GM21447 (cell line): Measurements from ENCODE around the gene RWDD4.

Experiments used
- ATAC-seq: cut with Tn5 transposase; IDR thresholded peaks from one replicate; pipeline ENCODE4 v1.9.1; 2021; ENCODE audit not compliant: unreplicated experiment

RWDD4 gene

DNA sequence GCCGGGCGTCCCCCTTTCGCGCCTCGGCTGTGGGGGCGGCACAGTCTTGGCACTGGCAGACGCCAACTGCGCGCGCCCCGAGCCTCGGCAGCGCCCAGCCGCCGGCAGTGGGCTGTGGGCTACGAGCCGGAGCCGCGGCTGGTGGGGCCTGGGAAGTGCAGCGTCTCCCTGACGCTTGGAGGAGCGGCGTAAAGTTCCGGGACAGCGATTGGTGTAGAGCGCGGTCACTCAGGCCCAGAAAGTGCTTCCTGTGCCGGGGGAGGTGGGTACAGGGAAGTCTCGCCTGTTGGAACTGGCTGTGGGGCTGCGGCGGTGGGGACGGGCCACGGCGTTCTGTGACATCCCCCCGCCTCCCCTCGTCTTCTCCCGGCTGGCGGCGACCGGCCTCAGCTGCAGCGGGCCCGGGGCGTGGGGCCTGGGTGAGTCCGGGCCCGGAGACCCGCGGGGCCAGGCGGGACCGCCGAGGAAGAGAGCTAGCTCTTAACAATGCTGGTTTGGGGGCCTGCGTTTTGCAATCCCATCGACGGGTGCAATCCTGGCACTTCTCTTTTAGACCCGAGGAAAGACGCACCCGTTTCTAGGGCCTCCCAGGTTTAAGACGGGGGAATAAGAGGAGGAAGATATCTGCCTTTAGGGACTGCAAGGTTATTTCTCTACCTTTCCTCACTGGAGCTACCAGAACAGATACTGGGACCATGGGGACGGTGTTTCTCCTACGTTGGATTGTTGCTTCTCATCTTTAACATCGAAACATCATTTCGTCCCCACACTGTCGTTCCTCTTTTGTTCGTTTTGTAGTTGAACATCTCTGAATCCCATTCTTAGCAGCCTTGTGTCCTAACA, at the start of gene RWDD4, which contains the start of gene TRAPPC11:
RWDD4 (minus strand) TSS at position 157 of the 843 bp plus-strand sequence. CDS start 233 bp downstream, outside the sequence.
TRAPPC11 (plus strand) TSS at position 265 of the 843 bp plus-strand sequence. CDS start 4,575 bp downstream, outside the sequence.
- ATAC-seq = peak; percentile 98

- ATAC-seq = no peak
These were observed 43.5 kb upstream of the RWDD4 start for GRCh38 chr4:183702492-183702891.

GRCh38 chr4:183700407-183700806, 41.4 kb upstream of the RWDD4 start:
- ATAC-seq = no peak

GRCh38 chr4:183698909-183699308, 39.9 kb upstream of the RWDD4 start:
- ATAC-seq = no peak

- no peak for ATAC-seq
These were observed 32.9 kb upstream of the RWDD4 start for GRCh38 chr4:183691897-183692296.

DNA sequence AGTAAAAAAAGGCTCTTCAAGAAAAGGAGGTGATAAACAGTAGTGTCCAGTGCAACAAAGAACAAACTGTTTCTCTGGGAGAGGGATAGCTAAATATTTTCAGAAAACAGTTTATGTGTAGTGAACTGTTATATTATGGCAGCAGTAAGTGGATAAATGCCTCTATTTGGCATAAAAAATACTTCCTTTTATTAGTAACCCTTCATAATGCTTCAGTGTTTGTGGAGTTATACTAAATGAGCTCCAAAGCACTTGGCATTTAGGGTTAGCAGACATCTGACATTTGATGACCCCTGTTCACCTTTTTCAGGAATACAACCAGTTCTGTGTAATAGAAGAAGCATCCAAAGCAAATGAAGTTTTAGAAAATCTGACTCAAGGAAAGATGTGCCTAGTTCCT, 32.0 kb upstream of the RWDD4 start:
- no peak for ATAC-seq

GRCh38 chr4:183688216-183688615, 29.2 kb upstream of the RWDD4 start:
- no peak for ATAC-seq

DNA sequence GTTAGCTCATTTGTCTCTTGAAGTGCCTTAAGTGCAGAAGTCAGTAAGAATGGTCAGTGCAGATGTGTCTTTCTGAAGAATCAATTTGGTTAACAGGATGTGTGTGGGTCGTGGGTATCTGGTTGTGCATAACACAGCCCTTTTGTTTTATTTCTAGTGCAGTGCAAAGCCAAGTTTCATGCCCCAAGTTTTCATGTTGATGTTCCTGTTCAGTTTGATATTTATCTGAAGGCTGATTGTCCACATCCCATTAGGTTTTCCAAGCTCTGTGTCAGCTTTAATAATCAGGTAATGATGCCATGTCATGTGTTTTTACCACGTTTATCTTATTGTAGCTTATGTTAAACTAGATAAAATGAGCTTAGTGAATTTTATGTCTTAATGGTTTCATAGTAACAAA, 27.5 kb upstream of the RWDD4 start:
- ATAC-seq = no peak

DNA sequence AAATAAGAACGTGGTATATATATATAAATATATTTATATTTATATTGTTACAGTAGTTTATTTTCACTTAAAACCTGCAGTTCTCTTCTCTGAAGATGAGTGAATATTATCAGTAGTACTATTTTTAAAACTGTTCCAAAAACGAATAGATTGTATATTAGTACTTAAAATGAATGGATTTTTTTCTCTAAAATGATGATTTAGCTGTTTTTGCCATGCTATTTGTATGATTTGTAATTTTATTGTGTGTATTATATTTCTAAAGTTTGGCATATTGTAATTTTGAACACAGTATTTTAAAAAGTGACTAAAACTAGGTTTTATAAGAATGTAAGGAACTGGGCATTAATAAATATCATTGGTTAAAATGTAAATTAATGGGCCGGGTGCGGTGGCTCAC, 22.1 kb upstream of the RWDD4 start:
- ATAC-seq = no peak

DNA sequence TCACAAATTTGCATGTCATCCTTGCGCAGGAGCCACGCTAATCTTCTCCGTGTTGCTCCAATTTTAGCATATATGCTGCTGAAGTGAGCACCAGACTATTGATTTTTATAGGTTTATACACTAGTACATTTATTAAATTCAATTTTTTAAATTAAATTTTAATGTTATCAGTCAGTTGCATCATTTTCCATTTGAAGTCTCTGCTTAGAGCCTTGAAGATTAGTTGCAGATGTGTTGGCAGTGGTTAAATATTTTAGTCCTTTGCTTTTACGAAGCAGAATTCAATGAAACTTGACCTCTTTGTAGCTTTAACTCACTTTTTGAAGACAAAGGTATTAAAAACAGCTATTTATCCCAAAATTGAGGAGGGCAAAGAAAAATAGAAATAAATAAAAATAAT, 16.6 kb upstream of the RWDD4 start:
- ATAC-seq = no peak

DNA sequence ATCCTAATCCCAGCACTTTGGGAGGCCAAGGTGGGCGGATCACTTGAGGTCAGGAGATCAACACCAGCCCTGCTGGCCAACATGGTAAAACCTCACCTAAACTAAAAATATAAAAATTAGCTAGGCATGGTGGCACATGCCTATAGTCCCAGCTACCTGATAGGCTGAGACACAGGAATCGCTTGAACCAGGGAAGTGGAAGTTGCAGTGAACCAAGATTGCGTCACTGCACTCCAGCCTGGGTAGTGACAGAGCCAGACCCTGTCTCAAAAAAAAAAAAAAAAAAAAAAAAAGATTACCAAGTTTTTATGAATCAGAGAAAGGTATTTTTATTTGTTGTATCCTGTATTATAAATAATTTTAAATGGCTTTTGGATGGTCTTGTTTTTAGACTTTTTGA, 15.2 kb upstream of the RWDD4 start:
- ATAC-seq = no peak

DNA sequence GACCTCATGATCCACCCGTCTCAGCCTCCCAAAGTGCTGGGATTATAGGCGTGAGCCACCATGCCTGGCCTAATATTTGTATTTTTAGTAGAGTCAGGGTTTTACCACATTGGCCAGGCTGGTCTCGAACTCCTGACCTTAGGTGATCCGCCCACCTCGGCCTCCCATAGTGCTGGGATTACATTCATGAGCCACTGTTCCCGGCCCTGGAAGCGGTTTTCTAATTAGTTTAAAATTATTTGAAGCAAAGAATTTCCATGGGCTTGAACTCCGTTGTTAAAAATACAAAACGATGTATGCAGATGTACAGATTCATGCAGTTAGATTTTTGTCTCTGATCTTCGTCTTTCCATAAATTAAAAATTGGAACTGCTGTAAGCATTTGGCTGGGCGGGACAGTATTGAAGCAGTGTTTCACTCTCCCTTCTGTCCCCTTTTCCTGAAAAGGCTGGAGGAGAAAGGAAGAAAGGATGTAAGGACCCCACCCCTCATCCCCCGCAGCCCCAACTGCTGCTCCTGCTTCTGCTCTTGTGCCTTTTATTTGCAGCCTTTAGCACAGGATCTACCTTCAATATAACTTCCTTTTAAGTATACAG, 12.1 kb upstream of the RWDD4 start:
- no peak for ATAC-seq

DNA sequence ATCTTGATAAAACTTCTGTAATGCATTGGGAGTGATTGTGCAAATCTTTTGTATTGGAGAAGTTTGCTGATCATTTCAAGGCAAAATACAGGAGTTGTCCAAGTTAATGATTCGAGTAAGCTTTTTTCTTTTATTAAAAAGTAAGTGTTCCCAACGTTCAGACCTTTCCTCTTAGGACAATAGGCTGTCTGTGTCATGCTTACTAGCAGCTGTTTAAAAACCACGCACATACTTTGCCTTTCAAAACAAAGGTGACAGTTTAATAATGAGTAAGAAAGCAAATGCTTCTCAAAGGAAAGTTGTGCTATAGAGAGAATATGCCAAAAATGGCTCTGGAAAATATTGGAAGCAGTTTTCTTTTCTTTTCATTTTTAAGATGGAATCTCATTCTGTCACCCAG, 11.3 kb upstream of the RWDD4 start:
- ATAC-seq = no peak

- no peak for ATAC-seq
These were observed 7.1 kb upstream of the RWDD4 start for GRCh38 chr4:183666088-183666487.

DNA sequence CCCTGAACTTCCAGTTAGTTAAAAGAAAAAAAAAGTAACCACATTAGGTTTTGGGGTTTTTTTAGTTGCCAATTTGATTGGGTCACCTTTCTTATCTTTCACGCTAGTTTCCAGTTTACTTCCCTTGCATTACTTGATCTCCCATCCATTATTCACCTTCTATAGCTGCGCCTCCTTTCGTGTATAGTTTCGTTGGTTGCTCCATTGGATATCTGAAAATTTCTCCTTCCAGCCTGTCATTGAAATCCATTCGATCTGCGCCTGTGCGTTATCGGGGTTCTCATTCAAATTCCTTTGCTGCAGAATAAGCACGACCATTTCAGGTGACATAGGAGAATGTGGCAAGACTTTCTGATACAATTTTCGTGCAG, 872 bp upstream of the RWDD4 start:
- no peak for ATAC-seq

DNA sequence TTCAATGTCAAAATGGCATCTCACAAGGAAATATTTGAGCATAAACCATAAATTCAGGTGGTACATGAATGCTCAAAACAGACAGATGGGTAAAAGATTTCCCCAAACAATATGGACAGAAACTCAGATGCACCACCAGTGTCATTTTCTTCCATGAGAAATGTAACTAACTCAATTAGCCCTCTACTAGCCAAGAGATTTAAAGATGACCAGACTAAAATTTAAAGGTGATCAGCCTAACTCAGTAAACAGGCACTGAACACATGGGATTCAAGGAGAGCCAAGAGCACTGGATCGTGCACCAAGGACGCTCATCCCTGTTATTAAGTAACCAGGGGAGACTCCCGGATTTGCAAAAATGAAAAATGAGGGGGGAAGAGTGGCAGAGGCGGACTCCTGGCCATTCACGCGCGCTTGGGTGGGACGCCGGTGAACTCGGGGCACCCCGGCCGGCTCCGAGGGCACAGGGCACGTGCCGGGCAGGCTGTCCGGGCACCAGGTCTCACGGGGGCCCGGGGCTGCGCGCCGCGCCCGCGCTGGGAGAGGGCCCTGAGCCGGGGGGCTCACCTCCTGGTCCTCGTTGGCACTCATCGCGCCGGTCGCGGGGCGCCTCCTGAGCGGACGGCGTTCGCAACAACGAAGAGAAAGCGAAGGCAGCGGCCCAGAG, 490 bp downstream of the RWDD4 start:
- peak; percentile 28 for ATAC-seq

DNA sequence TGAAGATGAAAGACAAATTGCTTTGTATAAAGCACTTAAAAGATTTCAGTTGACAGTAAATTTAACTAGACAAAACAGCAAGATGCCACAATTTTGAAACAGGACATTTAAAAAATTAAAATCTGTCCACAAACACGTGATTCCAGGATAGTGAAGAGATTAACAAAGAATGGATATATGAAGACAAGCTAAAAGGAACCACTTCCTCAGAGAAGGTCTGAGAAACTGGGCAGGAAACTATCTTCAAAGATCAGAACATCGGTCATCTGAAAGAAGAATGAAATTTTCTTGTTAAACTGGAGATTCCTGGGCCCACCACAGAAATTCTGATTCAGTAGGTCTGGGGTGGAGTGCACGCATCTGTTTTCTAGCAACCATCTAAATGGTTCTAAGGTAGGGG, 1.4 kb downstream of the RWDD4 start:
- no peak for ATAC-seq

DNA sequence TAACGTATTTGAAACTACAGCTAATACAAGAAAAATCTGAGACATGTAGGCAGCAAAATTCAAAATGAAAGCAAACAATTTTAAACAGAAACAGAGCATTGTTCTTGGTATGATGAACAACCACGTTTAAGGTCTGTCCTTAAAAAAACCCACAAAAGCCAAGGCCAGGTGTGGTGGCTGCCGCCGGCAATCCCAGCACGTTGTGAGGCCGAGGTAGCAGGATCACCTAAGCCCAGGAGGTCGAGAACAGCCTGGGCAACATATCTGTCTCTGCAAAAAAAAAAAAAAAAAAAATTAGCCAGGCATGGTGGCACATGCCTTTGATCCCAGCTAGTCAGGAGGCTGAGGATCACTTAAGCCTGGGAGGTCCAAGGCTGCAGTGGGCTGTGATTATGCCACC, 13.7 kb downstream of the RWDD4 start:
- no peak for ATAC-seq

DNA sequence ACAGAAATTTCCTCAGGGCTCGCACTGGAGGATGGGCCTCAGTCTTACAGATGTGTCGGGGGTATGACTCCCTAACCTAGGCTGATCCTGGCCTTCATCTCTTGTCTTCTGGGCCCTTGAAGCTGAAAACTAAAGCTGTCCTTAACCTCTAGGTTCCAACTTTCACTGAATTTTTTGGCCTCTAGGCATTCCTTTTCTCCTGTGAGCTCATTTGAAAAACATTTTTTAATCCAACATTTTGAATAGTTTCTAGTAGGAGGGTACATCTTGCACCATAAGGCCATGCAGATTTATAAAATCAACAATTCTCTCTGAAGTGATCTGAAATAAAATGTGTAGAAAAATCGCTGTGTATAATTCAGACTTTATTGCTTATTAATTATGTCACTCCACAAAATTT, 19.7 kb downstream of the RWDD4 start:
- no peak for ATAC-seq

DNA sequence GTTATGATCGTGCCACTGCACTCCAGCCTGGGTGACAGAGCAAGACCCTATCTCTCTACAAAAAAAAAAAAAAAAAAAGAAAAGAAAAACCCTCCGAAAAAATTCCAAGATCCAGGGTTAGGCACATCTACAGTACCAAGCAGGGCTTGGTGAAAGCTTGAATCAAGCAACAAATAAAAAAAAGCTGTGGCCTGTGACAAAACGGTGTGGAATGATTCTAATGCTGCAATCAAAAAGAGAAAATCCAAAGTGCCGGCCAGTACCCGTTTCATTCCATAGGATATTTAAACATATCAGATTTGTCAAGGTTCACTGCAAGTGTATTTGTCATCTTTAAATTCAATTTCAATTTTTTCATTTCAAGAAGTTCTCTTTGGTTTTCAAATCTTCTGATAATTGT, 20.5 kb downstream of the RWDD4 start:
- no peak for ATAC-seq

DNA sequence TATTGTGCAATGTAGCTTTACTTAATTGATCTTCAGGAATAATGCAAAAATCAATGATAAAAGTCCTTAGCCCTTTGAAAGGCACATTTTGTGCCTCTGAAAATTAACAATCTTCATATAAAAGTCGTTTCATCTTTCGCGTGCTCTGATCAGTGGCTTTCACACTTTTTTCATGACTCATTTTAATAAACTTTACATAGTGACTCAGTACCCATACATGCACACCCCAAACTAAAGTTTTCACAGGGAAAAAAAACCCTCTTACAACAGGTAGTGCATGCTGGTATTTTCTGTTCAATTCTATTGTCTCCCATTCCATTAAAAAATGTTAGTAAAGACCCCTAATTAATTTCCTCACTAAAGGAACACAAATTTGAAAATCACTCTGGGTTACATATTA, 21.5 kb downstream of the RWDD4 start:
- no peak for ATAC-seq

DNA sequence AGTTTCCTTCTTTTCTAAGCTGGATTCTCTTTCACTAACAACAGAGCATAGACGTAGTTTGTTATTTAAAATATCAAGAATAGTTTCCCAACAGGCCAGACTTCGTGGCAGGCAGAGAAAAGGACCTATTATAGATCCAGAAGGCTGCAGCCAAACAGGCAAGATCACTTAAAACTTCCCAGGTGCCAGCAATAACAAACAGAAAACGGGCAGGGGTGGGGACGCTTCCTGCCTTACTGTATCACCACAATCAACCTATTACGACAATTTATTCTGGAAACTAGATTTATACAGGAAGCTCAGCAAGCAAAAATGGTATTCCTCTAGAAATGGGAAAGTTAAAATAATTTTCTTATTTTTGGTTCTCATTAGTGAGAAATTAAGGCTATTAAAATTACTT, 22.1 kb downstream of the RWDD4 start:
- no peak for ATAC-seq
